K562 (cell line): ENCODE data around the gene TCAF1. TPM values are rescaled to one million over a fixed set of nuclear protein-coding genes. Genes with fewer than 3 reads are reported as not detected.

Experiments used
- ATAC-seq: fragments of 200-7000 bp; cut with Tn5 transposase; 3 replicates; pipeline ENCODE4 v1.9.1; 2020; ENCODE audit warnings: moderate library complexity
- BruUV-seq: library from RNA; stranded (reverse); fragments of 400-500 nt; replicated peaks from 2 replicates; lab custom pipeline; 2021; lab: Mats Ljungman, UMichigan
- CTCF ChIA-PET: fragments of 300-600 bp; formaldehyde crosslinking; extraction: SDS; loops from one replicate; lab custom pipeline; 2021; ENCODE audit warnings: low intra/inter-chr PET ratio; lab: Yijun Ruan, JAX
- POLR2A ChIA-PET: fragments of 300-600, 350-650 bp; sonication (Branson Sonifier 250); formaldehyde crosslinking; extraction: SDS; loops from one replicate; lab custom pipeline; 2021; ENCODE audit warnings: antibody characterized with exemption, inconsistent platforms; lab: Yijun Ruan, JAX
- DNase-seq, 4 experiments: peaks; one replicate each; pipeline versions ENCODE4 v3.0.0 to v3.0.0-alpha.2; 2011 to 2018; ENCODE audit warnings: low spot score in 3 of 4, mixed read lengths in 3 of 4; ENCODE audit errors: extremely low read depth in 1 of 4
- FAIRE-seq: peaks from 2 replicates; lab custom pipeline; 2011; peaks lifted over from hg19 to GRCh38; lab: Jason Lieb, UNC
- H2AFZ ChIP-seq: 2 replicates; pipeline ENCODE4 v1.6.0; 2011; ENCODE audit warnings: low read depth, low read length, control low read depth, inconsistent platforms
- H3K27ac ChIP-seq: fragments of 200-600 bp; 3 replicates; pipeline ENCODE4 v1.8.0; 2011; ENCODE audit warnings: low read depth, mild to moderate bottlenecking, control low read depth, inconsistent platforms, low read length, moderate library complexity, mixed read lengths; ENCODE audit errors: extremely low read depth
- H3K27me3 ChIP-seq, 2 experiments: fragments of 300-600 bp in 1 of 2; 2 replicates in 1 of 2; 3 replicates in 1 of 2; pipeline versions ENCODE4 v1.6.0 to v1.8.0; 2011; ENCODE audit warnings: inconsistent platforms in 2 of 2, low read length in 2 of 2, mild to moderate bottlenecking in 1 of 2, mixed read lengths in 1 of 2, moderate library complexity in 1 of 2; ENCODE audit not compliant: control insufficient read depth in 2 of 2, insufficient read depth in 2 of 2
- H3K36me3 ChIP-seq: fragments of 300-600 bp; 3 replicates; pipeline ENCODE4 v1.8.0; 2011; ENCODE audit warnings: mild to moderate bottlenecking, low read length, inconsistent platforms; ENCODE audit not compliant: control insufficient read depth, insufficient read depth
- H3K4me1 ChIP-seq, 2 experiments: fragments of 200-600 bp in 1 of 2; replicated peaks in 1 of 2; 2 replicates in 1 of 2; 3 replicates in 1 of 2; pipeline versions ENCODE4 v1.5.1 to v1.8.0; 2011; ENCODE audit warnings: inconsistent platforms in 2 of 2, low read length in 2 of 2, mild to moderate bottlenecking in 1 of 2, mixed read lengths in 1 of 2, moderate library complexity in 1 of 2; ENCODE audit not compliant: control insufficient read depth in 2 of 2, insufficient read depth in 2 of 2
- H3K4me2 ChIP-seq: 2 replicates; pipeline ENCODE4 v1.6.1; 2011; ENCODE audit warnings: low read length, control low read depth, inconsistent platforms, mixed read lengths; ENCODE audit not compliant: insufficient read depth
- H3K4me3 ChIP-seq: fragments of 200-600 bp; sonication (generic), shearing (Covaris generic); 2 replicates; pipeline ENCODE4 v1.5.1; 2016; ENCODE audit warnings: control low read depth, inconsistent platforms
- H3K79me2 ChIP-seq: fragments of 200-600 bp; 3 replicates; pipeline ENCODE4 v1.8.0; 2011; ENCODE audit warnings: low read length, inconsistent platforms; ENCODE audit not compliant: control insufficient read depth, insufficient read depth
- H3K9ac ChIP-seq, 2 experiments: 2 replicates each; pipeline versions ENCODE4 v1.6.0 to v1.6.1; 2011; ENCODE audit warnings: low read depth in 2 of 2, low read length in 2 of 2, control low read depth in 1 of 2, inconsistent platforms in 1 of 2, mild to moderate bottlenecking in 1 of 2, mixed read lengths in 1 of 2; ENCODE audit not compliant: insufficient read depth in 1 of 2
- H3K9me1 ChIP-seq: one replicate; pipeline ENCODE4 v1.6.0; 2011; ENCODE audit warnings: inconsistent platforms, mild to moderate bottlenecking, low read length, moderate library complexity; ENCODE audit not compliant: control insufficient read depth, insufficient read depth
- H3K9me3 ChIP-seq: replicated peaks from 2 replicates; pipeline ENCODE4 v1.5.1; 2011; ENCODE audit warnings: low read depth, low read length, inconsistent platforms; ENCODE audit not compliant: control insufficient read depth, insufficient read depth
- H4K20me1 ChIP-seq: replicated peaks from 2 replicates; pipeline ENCODE4 v1.6.1; 2011; ENCODE audit warnings: low read length, inconsistent platforms, mixed read lengths; ENCODE audit not compliant: control insufficient read depth, insufficient read depth
- NR2C1 ChIP-seq, 2 experiments: fragments of 450-650 bp; IDR thresholded peaks; 2 replicates each; pipeline ENCODE4 v1.6.1; 2017; ENCODE audit warnings: mild to moderate bottlenecking in 2 of 2, antibody characterized with exemption in 1 of 2, inconsistent platforms in 1 of 2, missing compliant biosample characterization in 1 of 2, missing genetic modification characterization in 1 of 2
- RBM22 ChIP-seq: fragments of 200-400 bp; formaldehyde crosslinking; IDR thresholded peaks from 2 replicates; pipeline ENCODE4 v1.6.1; 2018; ENCODE audit warnings: low read length, low read depth; ENCODE audit not compliant: poor library complexity, severe bottlenecking
- SRF ChIP-seq, 2 experiments: fragments of 250-450, 450-650 bp in 1 of 2; sonication (Bioruptor Pico) in 1 of 2; sonication (generic) in 1 of 2; formaldehyde crosslinking; IDR thresholded peaks; 2 replicates each; pipeline versions ENCODE4 v1.5.0 to v1.5.1; 2020 to 2022; ENCODE audit warnings: mild to moderate bottlenecking in 1 of 2, missing genetic modification reagents in 1 of 2
- WGBS: fragments of 100-300 bp; shearing (Covaris generic); methylation state at CpG from one replicate; pipeline ENCODE4 v1.1.6; 2016; ENCODE audit warnings: low coverage, mixed read lengths; ENCODE audit not compliant: insufficient coverage; ENCODE audit errors: missing lambda C conversion rate; 5-methylcytosine and 5-hydroxymethylcytosine counted together
- in situ Hi-C: fragments of 300-500 bp; cut with MboI; formaldehyde crosslinking; loops from 4 replicates; pipeline ENCODE4 v1.15.0; 2018; ENCODE audit warnings: inconsistent platforms, mixed read lengths
- intact Hi-C: fragments of 100-400 bp; cut with micrococcal nuclease; formaldehyde crosslinking; loops from 2 replicates; pipeline ENCODE4 v1.14.2; 2022
- polyA plus RNA-seq, 8 experiments: library from polyadenylated mRNA; depleted of rRNA in 4 of 8; stranded (reverse) in 5 of 8; unstranded in 3 of 8; fragments of >200 nt; fragmentation: Nextera tagmentation in 2 of 8; fragmentation: Illumina TruSeq in 1 of 8; extraction: Ambion mirVana in 2 of 8; extraction: Trizol in 1 of 8; gene quantifications; 2 replicates each; pipeline versions ENCODE4 v1.2.1 to v1.2.3, GENCODE V29; 2011 to 2014; ENCODE audit warnings: inconsistent platforms in 1 of 8, missing spikeins in 1 of 8
- total RNA-seq, 7 experiments: library from RNA; depleted of rRNA in 6 of 7; stranded (reverse); fragments of >200 nt in 6 of 7; fragmentation: Illumina TruSeq in 2 of 7; extraction: Trizol in 2 of 7; gene quantifications; 2 replicates each; pipeline versions ENCODE4 v1.2.1 to v1.2.3, GENCODE V29; 2011 to 2021; ENCODE audit warnings: low replicate concordance in 1 of 7

TCAF1 gene
- total and polyA plus RNA-seq, 9 of the 15 experiments (the other 6 are each of a cell fraction or from before 2014, with no cell fraction given) = 6.2 to 52.2 (median 24.4) TPM

DNA sequence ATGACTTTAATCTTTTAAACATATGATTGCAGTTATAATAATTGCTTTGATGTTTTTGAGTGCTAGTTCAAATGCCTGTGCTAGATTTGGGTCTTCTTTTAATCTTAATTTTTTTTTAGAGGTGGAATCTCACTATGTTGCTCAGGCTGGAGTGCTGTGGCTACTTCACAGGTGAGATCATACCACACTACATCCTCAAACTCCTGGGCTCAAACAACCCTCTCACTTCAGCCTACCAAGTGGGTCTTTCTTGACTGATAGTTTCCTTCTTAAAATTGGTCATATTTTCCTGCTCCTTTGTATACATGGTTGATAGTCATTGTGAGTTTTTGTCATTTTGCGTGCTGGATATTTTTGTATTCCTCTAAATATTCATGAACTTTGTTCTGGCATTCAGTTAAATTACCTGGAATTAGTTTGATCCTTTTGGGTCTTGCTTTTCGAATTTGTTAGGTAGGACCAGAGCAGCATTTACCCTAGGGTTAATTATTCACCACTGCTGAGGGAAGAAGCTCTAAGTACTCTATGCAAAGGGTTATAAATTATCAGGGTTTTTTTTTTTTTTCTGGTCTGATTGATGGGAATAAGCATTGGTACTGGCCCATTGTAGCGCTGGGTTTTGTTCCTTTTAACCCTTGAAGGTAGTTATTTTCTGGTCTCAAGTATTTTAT is 12.1 kb upstream of the TCAF1 start:
- no peak for FAIRE-seq
- Histone ChIP-seq H3K27ac (no peak overlapping the region), H2AFZ (no peak overlapping the region), H3K4me2 (no peak overlapping the region), H3K4me3 (no peak overlapping the region), H3K36me3 (no peaks in the 10 kb centered on the region), H3K9me1 (no peaks in the 10 kb centered on the region), H3K79me2 (no peaks in the 10 kb centered on the region), H3K9ac (no peak overlapping the region), H3K4me1 (no peaks in the 10 kb centered on the region), H3K9me3 (no peaks in the 10 kb centered on the region), H3K27me3 (peaks cover 16 to 22% of the 10 kb centered on the region in 2 experiments), H4K20me1 (no peaks in the 10 kb centered on the region)
- ChIA-PET POLR2A (no interaction called here), CTCF (interaction anchor here (0.7 kb wide), 1 partner anchor 12 kb away, joined by 3 read pairs; the partner anchor contains the start of gene TCAF1)
- intact Hi-C loops = no loop called here
- WGBS = 0% methylated on average over 3 of the region's 3 CpGs
- BruUV-seq = no TSS peak
- TF ChIP-seq SRF (CRISPR knock-in tag; IDR thresholded peaks at IDR 0.05) (no peak), RBM22 (no peak), NR2C1 (IDR thresholded peaks at IDR 0.05) (no peak), NR2C1 (tag; IDR thresholded peaks at IDR 0.05) (no peak)
- DNase-seq = no peak
- in situ Hi-C loops = no loop called here
- no peak for ATAC-seq
